ENCODE measurements around the gene NELFCD.

DNA sequence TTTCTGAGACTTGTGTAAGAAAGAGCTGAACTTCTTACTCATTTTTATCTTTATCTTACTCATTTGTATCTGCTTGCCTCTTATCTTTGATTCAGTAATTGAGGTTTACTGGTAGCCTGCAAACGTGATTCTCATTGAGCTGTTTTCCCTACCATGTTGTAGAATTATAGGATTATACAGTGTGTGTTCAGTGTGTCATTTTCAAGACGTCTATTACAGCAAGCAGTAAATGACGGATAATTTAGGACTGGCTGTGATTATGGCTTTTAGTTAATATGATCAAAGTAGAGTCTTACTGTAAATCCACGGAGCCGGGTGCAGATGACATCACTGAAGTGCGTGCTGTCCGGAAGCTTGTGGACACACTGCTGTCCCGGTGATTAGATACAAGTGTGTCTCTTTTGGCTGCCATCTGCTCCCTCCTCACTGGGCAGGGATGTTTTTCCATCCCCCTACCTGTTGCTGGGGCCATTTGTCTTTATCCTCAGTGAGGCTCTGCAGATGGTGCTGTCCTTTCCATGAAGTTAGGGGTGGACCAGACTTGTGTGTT, 6.0 kb downstream of the NELFCD start:
- TF ChIP-seq, protein P1, sequence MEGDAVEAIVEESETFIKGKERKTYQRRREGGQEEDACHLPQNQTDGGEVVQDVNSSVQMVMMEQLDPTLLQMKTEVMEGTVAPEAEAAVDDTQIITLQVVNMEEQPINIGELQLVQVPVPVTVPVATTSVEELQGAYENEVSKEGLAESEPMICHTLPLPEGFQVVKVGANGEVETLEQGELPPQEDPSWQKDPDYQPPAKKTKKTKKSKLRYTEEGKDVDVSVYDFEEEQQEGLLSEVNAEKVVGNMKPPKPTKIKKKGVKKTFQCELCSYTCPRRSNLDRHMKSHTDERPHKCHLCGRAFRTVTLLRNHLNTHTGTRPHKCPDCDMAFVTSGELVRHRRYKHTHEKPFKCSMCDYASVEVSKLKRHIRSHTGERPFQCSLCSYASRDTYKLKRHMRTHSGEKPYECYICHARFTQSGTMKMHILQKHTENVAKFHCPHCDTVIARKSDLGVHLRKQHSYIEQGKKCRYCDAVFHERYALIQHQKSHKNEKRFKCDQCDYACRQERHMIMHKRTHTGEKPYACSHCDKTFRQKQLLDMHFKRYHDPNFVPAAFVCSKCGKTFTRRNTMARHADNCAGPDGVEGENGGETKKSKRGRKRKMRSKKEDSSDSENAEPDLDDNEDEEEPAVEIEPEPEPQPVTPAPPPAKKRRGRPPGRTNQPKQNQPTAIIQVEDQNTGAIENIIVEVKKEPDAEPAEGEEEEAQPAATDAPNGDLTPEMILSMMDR (optimal IDR thresholded peaks at IDR 0.05 in 1 of 3, IDR thresholded peaks at IDR 0.05 in 1 of 3, conservative IDR thresholded peaks at IDR 0.05 in 1 of 3; ENCODE audit: extremely low read depth in 1 of 3, insufficient read depth in 2 of 3, low read length in 3 of 3), result no peak
- TF ChIP-seq EZH2 (IDR thresholded peaks at IDR 0.05; ENCODE audit: low read length), result no peak

Measured in keratinocyte (primary cell).